GF-D8 (cell line): ENCODE results near the gene PRDM15.

Source experiments
- DNase-seq: peaks from one replicate; lab custom pipeline; 2025; lab: John Stamatoyannopoulos, UW

The PRDM15 gene

GRCh38 chr21:41907496-41908258, 28.5 kb upstream of the PRDM15 start:
- no peak for DNase-seq

GRCh38 chr21:41906770-41907169, 27.6 kb upstream of the PRDM15 start:
- no peak for DNase-seq

GRCh38 chr21:41903559-41904351, 24.6 kb upstream of the PRDM15 start:
- DNase-seq: no peak

- DNase-seq: no peak
Measured at GRCh38 chr21:41902946-41903345, 23.8 kb upstream of the PRDM15 start.

- no peak for DNase-seq
Measured at GRCh38 chr21:41901782-41902181, 22.6 kb upstream of the PRDM15 start.

GRCh38 chr21:41901099-41901498, 22.0 kb upstream of the PRDM15 start:
- no peak for DNase-seq

- no peak for DNase-seq
Measured at GRCh38 chr21:41900401-41900800, 21.3 kb upstream of the PRDM15 start.

GRCh38 chr21:41899426-41900202, 20.5 kb upstream of the PRDM15 start:
- no peak for DNase-seq

GRCh38 chr21:41898998-41899397, 19.9 kb upstream of the PRDM15 start:
- DNase-seq: no peak

- DNase-seq: no peak
Measured at GRCh38 chr21:41897700-41898099, 18.6 kb upstream of the PRDM15 start.

GRCh38 chr21:41897047-41897669, 18.0 kb upstream of the PRDM15 start:
- no peak for DNase-seq

- no peak for DNase-seq
Measured at GRCh38 chr21:41895643-41896493, 16.7 kb upstream of the PRDM15 start.

GRCh38 chr21:41894922-41895557, 15.9 kb upstream of the PRDM15 start:
- DNase-seq: no peak

- no peak for DNase-seq
Measured at GRCh38 chr21:41894511-41894910, 15.4 kb upstream of the PRDM15 start.

- no peak for DNase-seq
Measured at GRCh38 chr21:41892726-41893125, 13.6 kb upstream of the PRDM15 start.

- DNase-seq: no peak
Measured at GRCh38 chr21:41891132-41891531, 12.0 kb upstream of the PRDM15 start.

GRCh38 chr21:41890355-41890754, 11.2 kb upstream of the PRDM15 start:
- no peak for DNase-seq

- no peak for DNase-seq
Measured at GRCh38 chr21:41888749-41889376, 9.7 kb upstream of the PRDM15 start.

GRCh38 chr21:41887667-41888066, 8.5 kb upstream of the PRDM15 start:
- DNase-seq: no peak

- no peak for DNase-seq
Measured at GRCh38 chr21:41886328-41886727, 7.2 kb upstream of the PRDM15 start.
